HG03060 (cell line): ENCODE data around the gene GATB.

Experiments
- ATAC-seq: cut with Tn5 transposase; IDR thresholded peaks from one replicate; pipeline ENCODE4 v1.9.1; 2021; ENCODE audit warnings: low read depth, moderate number of reproducible peaks; ENCODE audit not compliant: unreplicated experiment

The GATB gene

DNA sequence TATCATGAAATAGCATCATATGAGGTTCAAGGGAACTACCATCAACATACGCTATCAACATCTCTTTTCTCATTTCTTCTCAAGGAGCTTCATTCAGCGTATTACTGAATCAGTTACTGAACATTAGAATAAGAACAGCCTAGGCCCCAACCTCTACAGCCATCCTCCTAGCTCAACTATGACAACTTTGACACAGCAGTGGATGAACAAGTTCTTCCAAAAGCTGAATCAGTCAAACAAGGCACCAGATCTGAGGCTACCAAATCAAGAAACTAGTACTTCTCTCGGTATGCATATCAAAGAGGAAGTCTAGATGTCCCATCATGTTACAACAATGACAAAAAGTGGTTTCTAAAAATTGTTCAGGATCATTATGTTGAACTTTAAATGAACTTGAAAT, 57.4 kb downstream of the GATB start:
- no peak for ATAC-seq

DNA sequence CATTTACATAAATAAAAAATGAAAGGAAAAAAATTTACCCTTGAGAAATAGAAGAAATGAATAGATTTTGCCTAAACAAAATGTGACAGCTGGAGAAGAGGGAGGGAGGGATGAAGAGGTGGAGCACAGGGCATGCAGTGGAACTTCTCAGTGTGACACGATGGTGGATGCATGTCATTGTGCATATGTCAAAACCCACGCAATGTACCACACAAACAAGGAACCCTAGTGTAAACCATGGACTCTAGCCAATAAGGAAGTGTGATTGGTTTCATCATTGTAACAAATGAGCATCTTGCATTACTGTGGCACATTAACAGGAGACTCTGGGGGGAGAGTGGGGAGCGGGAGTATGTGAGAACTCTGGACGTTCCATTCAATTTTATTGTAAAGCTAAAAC, 58.6 kb downstream of the GATB start:
- ATAC-seq = no peak

DNA sequence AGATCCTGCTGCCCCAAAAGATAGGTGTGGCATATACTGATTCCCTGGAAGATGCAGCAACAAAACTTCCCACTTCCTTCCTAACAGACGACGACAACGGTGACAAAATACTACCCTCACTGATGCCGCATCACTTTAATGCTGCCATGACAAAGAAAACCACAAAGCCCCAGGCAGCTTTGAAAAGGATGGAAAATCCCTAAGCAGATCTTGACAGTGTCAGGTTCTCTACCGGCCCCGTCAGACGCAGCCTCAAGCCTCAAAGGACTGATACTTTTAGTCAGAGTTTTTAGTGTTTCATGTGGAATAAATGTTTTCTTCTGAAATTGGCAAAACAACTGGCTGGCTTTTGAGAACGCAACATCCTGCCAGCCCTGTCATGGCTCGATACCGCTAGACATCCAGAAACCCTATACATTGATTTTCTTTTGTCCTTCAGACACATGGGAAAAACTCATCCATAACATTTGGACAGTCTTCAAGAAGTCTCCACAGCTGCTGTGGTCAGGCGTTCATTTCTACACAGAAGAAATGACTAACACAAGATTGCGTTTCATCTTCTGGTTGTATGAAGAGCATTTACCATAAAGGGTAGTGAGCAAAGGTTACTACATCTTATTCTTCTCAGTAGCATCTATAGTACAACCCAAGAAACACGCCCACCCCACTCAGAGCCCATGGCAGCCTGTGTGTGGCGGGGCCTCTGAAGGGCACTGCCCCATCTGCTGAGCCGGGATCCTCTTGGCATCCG, 60.1 kb downstream of the GATB start:
- ATAC-seq = no peak

DNA sequence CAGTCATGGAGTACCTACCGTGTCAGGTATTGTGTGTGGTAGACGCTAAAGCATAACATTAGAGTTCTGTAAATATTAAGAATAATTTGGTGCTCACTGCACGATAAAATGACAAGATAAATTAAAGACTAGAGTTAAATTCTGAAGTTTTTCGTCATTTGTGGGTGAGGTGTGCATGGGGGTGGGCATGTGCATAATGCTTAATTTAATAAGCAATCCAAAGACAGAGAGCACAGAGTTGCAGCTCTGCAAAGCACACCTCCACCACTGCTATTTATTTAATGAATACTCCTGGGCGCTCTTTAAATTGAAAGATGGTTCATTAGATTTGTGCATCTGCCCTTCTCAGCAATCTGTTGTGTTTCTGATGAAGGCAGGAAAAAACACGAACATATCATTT, 62.6 kb downstream of the GATB start:
- ATAC-seq = no peak

DNA sequence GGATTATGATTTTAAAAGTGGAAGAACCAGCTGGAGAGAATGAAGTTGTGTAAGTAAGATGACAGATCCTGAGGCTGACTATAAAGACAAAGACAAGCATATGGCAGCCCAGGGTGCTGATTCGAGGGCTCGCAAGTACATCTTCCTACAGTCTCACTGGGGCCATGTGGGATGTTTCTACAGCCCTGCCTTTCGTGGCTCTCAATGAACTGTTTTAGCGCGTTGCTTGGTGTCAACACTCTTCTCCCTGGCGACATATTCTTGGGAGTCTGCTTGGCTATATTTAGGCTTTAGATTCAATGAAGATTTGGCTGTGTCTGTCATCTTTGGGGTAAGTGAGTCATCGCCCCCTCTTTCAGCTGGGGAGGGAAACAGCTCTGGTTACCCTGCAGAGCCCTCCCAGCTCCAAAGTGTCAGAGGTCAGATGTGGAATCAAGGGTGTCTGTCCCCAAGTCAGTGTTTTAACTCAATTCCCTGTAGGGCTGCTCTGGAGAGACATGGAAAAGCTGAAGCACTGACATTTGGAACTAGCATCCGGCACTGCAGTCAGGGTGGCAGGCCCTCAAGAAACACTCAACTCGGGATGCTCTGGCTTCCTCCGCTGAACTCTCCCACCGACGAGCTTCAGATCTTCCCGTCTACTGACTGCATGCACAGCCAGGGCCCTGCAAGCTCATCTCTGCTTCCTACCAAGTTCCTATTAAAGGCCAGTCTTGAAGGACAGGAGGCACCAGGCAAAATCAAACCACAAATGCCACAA, 65.7 kb downstream of the GATB start:
- ATAC-seq = no peak

DNA sequence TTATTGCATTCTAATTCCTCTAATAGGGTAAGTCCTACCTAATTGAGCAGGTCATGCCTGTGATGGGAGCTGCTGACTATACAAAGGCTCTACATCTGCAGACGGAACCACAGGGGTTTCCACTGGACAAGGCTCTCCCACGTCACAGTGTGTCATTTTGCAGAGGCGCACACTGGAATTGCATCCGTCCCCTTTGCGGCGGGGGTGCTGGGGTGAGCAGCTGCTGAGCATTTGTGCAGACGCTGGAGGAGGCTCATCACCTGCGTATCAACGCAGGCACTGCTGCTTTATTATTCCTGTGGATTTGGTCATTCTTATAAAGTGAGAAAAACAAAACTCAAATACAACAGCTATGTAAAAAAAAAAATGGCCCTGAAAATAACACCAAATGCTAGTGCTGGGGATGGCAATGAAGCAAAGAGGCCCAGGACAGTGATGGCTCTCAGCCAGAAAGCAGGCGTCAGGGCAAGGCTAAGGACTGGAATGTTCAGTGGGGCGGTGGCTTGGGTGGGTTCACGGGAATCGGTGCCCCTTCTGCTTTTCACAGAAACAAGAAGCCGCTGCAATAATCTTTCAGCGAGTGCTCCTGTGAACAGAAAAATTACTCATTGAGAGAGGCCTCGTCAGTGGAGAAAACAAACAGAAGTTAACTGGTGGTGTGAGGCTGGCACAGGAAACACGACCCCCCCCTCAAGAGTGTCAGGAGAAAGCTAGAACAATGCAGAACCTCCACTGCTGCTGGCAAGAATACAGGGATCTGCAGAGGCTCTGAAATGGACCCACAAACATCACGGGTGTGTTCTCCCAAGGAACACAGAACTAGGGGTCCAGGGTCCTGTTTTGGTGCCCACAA, 67.8 kb downstream of the GATB start:
- no peak for ATAC-seq

DNA sequence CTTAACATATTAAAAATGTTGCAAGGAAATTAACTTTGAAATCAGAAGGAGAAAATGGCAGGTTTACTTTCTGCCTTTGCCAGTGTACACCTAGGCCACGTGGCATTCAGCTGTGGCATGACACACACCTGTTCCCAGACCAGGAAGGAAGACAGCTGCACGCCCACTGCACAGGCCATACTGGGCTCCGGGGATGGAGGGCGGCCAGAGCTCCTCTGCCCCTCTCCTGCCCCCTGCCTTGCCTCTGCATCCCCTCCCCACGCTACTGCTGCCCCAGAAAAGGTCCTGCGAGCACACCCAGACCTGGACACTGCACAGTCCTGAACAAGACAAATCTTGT, 68.4 kb downstream of the GATB start:
- no peak for ATAC-seq

DNA sequence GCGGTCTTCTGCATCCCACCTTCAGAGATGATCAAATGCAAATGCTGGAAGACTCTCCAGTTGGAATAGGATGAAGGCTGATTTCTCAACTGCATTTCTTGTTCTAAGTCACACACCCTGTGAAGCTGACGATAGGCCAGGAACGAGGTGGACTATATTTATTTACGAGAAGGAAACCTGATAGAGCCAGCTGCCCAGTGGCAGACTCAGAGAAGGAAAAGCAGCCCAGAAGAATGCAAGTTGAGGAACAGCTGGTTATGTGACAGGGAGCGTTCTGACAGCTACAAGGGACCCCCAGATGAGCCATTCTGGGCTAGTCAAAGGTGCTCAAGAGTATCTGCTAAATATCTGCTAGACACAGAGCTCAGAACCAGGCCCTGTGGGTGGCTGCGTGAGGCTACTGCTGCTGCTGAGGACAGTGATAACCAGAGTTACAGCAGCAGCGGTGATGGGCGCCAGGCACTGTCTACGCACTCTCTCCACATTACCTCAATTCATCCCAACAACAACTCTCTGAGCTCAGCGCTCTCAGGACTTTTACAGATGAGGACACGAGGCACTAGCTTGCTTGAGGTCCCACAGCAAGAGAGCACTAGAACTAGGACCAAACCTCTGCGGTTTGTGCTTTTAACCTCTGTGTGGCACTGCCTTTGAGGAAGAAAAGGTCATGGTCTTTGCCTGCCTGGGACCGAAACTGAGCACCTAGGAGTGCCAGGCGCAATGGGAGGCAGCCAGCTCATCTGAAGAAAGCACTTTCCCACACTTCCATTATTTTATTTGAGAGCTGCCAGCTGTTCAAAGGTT, 69.0 kb downstream of the GATB start:
- ATAC-seq = no peak

DNA sequence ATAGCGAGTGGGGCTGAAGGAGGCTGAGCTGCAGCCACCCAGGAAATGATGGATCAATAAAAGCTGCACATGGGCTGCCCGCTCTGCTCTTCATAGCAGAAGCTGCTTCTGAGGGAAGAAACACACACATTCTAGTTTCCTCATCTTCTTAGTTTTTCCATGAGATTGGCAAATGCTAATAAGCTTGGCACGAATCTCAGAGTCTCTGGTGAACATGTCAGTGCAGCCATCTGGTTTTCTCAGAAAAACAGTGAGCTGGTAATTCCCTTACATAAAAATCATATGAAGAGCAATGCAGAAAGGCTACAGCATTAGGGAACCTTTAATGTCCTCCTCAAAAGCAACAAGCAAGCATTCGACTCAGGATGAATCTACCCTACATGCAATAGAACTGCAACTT, 69.9 kb downstream of the GATB start:
- no peak for ATAC-seq

DNA sequence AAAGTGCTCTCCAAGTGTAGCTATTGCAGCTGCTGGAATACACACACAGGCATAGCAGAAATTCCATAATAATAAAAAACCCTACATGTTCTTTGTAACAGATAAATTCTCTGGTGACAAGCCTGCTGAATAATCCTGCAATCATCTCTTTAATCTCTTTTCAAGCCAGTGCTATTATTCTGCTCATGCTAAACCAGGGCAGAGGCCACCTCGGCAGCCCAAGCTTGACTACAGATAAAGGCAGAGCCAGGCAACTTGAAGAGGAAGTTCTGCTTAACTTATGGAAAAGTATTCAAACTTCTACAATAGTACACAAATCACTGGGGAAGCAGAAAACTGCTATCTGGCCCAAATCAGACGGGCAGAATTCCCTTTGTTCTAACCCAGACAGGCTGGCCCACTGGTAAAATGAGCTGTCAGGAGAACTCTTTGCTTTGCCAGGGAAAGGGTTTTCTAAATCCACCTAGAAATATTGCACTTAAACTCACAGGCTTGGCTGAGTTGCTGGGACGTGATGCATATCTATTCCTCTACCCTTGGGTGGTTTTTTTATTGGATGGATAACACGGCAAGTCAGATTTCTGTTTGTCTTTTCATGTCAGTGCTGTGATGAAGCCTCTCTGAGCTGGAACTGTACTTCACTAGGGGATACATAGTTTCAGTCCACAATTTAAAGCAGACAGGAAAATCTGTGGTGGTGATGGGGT, 70.5 kb downstream of the GATB start:
- ATAC-seq = no peak

DNA sequence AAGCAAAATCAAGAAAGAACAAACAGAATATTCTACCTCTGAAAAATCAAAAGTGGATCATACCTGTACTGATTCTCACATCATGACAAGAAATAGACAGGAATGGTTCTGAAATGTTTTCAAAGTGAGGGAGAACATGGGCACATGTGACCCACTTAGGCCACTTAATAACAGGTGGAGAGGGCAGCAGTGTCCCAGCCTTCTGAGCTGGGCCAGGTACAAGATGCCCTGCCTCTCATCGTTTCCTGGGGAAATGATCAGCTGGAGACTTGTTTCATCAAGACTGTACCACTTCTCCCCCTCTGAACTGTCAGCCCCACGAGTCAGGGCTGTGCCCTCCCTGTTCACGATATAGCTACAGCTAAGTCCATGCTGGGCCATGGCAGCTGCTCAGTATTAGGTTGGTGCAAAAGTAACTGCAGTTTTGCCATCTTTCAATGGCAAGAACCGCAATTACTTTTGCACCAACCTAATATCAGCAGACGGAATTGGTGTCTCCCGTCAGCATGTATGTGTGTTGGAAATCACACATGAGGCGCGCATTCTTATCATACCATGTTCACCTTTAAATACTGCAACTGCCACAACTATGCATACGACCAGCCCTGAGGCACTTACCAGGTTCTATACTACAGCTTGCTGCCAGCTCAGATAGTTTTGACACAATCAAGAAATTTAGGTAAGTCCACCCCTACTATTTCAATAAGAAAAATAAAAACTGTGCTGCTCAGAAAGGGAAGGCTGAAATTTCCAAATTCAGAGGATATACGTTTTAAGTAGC, 71.4 kb downstream of the GATB start:
- ATAC-seq = no peak

DNA sequence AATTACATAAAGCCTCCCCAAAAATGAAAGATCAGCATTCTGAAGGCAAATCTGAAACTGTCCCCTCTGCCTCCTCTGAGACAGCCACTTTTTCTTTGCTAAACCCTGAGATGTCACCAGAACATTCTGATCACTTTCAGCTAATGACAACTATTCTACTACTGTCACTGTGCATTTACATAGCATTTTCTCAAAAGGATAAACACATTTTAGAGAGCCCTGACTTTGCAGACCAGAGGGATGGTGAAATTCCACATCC, 72.1 kb downstream of the GATB start:
- no peak for ATAC-seq

DNA sequence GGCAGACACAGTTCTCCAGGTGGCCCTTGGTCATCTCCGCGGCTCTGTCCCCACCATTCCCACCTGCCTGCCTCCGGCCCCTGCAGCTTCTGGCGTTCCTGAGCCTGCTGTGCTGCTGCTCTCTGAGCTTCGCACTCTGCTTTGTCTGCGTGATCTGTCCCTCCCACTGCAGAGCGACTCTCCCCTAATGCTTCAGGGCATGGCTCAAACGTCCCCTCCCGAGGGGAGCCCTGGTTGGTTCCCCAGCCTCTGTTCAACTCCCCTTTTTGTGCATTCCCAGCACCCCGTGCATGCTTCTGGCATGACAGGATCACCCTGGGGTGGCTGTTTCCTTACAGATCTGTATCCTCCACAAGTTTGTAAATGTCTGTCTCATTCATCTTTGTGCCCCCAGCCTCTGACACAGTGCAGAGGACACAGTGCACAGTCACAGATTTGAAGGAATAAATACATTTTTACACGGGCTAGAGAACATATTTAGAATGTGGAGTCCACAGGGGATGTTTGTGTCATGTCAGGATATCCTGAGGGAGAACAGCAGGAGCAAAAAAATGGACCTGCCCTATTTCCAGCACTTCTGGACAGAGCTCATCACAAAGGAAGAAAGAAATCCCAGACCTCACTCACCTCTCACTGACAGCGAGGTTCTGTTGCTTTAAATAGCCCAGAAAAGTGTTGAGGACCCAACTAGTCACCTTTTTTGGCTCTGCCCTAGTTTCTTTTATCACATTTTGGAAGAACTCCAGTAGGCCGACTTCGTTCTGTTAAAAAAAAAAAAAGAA, 72.6 kb downstream of the GATB start:
- no peak for ATAC-seq

DNA sequence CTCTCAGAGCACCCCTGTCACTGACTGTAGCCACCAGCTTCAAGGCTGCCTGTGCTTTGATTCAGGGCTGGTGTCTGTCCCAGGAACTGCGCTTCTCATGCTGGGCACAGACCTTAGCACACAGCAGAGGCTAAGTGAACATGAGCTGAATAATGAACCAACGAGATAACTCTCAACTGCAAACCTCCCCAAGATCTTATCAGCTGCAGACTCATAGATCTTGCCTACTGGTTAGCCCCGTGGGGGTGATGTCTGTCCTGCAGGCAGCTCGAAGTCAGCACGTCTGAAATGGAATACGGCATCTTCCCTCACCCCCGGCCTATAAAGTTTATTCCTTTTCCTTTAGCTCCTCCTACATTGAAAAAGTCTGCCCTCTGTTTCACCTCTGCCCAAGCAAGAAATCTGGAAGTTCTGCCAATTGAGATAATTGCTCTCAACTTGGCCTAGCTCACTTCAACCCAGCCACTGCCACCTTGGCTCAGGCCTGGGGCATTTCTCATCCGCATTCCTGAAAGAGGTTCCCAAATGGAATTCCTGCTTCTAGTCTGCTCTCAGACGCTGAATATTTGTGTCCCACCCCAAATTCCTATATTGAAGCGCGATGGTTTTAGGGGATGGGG, 73.7 kb downstream of the GATB start:
- ATAC-seq = no peak

DNA sequence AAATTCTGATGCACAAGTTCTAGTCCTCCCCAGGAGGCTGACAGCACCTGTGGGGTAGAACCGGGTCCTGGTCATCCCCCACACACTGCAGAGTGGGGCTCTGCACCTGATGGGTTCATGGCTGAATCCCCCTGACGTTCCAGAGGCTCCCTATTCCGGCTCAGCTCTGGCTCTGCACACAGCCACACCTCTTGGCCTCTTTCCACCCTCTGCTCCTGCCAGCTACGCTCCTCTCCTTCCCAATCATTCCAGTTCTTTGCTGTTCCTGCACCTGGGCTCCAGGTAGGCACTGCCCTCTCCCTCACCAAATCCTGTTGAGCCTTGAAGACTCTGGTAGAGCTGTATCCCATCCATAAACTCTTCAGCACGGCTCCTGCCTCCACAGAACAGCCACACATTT, 75.5 kb downstream of the GATB start:
- ATAC-seq = no peak

DNA sequence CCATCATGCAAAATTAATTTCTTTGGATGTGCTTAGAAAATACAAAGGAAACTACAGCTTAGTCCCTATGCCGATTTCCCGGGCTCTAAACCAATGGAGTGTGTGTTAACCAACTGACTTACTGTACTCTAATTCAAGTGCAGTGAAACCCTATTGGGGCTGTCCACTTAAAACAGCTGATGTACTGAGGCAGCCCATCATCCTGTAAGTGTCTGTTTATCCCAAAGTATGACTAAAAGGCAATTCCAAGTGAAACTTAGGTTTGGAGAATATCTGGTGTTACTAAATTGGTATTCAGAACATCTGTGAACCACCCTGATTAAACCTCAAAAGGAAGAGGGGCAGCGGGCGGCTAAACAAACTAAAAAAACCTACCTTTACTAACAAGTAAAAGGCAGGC, 79.7 kb downstream of the GATB start:
- no peak for ATAC-seq

DNA sequence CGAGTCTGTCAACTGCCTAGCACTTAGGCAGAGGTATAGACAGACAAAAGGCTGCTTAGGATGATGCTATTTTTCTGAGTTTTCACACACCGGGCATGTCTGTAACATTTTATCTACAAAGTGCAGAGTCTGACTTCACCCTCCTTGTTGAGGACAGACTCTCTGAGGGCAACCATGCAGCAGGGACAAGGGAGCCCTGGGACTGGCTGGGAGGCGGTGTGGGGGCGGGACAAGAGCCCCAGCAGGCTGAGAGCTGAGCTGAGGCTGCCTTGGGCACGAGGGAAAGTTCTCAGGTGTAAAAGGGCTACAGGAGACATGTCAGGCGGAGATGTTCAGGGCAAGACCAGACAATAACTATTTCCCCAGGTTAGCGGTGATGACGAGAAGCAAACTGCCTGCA, 81.6 kb downstream of the GATB start:
- ATAC-seq = no peak
